ENCODE results near the gene INSIG1. TPM values are rescaled to one million over a fixed set of nuclear protein-coding genes. Genes with fewer than 3 reads are reported as not detected.

Gene INSIG1
- total and polyA plus RNA-seq, 2 of the 4 experiments (the other 2 are of a cell fraction): 19.0 to 26.0 TPM

DNA sequence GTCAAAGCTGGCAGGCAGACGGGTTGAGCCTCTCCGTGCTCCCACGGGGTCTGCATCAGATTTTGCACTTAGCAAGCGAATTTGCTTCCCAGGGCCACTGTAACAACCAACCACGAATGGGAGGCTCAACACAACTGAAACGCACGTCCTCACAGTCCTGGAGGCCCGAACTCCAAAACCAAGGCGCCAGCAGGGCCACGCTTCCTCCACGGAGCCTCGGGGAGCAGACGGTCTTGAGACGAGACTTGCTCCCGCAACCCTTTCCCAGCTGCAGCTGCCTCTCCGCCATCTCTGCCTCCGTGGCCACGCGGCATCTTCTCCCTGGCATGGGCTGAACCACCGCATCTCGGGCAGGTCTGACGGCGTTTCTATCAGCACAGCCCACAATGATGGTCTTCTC is 30.2 kb upstream of the INSIG1 start:
- H2AFZ ChIP-seq (replicated peaks; ENCODE audit: low read length, poor library complexity): no peak overlapping the region
- BruUV-seq (replicated peaks): no TSS peak
- no peaks in the 10 kb centered on the region for H3K79me1 ChIP-seq (ENCODE audit: low read depth in 1 of 2, low read length in 2 of 2)
- H3K27ac ChIP-seq (ENCODE audit: insufficient read depth, low read length): no peak overlapping the region
- no peak overlapping the region for H3K4ac ChIP-seq (ENCODE audit: low read depth, low read length)
- no peak overlapping the region for H4K5ac ChIP-seq (ENCODE audit: low read depth, low read length)
- H2AK9ac ChIP-seq (replicated peaks; ENCODE audit: low read depth, low read length, poor library complexity): no peak overlapping the region
- WGBS, 2 experiments (ENCODE audit: extremely low coverage in 2 of 2, insufficient read length in 1 of 2): 82% methylated on average over 12 of the region's 23 CpGs; no CpG with 5 or more reads in 1 of the 2 experiments
- ChIA-PET POLR2A (ENCODE audit: unreplicated experiment) (no interaction called here), CTCF (no interaction called here)
- intact Hi-C loops (cut with micrococcal nuclease) (no loop called here), dilution Hi-C loops (cut with HindIII; ENCODE audit: low sequenced_read_pairs, unreplicated experiment) (no loop called here), in situ Hi-C loops (cut with MboI; ENCODE audit: low sequenced_read_pairs) (no loop called here)
- no peak overlapping the region for H3K4me2 ChIP-seq (ENCODE audit: low read depth, low read length)
- H2BK120ac ChIP-seq (ENCODE audit: low read depth, low read length): no peak overlapping the region
- DNase-seq (no peak), ATAC-seq (ENCODE audit: low read depth) (no peak)
- H3K36me3 ChIP-seq (ENCODE audit: control insufficient read depth, insufficient read depth, low read length): no peaks in the 10 kb centered on the region
- TF ChIP-seq, protein P1, sequence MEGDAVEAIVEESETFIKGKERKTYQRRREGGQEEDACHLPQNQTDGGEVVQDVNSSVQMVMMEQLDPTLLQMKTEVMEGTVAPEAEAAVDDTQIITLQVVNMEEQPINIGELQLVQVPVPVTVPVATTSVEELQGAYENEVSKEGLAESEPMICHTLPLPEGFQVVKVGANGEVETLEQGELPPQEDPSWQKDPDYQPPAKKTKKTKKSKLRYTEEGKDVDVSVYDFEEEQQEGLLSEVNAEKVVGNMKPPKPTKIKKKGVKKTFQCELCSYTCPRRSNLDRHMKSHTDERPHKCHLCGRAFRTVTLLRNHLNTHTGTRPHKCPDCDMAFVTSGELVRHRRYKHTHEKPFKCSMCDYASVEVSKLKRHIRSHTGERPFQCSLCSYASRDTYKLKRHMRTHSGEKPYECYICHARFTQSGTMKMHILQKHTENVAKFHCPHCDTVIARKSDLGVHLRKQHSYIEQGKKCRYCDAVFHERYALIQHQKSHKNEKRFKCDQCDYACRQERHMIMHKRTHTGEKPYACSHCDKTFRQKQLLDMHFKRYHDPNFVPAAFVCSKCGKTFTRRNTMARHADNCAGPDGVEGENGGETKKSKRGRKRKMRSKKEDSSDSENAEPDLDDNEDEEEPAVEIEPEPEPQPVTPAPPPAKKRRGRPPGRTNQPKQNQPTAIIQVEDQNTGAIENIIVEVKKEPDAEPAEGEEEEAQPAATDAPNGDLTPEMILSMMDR (conservative IDR thresholded peaks at IDR 0.05; ENCODE audit: low read depth, low read length): no peak
- no peak for TF ChIP-seq RCOR1 (IDR thresholded peaks at IDR 0.05; ENCODE audit: insufficient replicate concordance, low read length)
- TF ChIP-seq, protein P2, sequence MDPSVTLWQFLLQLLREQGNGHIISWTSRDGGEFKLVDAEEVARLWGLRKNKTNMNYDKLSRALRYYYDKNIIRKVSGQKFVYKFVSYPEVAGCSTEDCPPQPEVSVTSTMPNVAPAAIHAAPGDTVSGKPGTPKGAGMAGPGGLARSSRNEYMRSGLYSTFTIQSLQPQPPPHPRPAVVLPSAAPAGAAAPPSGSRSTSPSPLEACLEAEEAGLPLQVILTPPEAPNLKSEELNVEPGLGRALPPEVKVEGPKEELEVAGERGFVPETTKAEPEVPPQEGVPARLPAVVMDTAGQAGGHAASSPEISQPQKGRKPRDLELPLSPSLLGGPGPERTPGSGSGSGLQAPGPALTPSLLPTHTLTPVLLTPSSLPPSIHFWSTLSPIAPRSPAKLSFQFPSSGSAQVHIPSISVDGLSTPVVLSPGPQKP (IDR thresholded peaks at IDR 0.05; ENCODE audit: borderline replicate concordance, low read depth, low read length): no peak
- TF ChIP-seq CEBPB (IDR thresholded peaks at IDR 0.05; ENCODE audit: low read depth, low read length): no peak
- TF ChIP-seq BHLHE40 (IDR thresholded peaks at IDR 0.05; ENCODE audit: low read depth, low read length): no peak
- TF ChIP-seq CHD1 (IDR thresholded peaks at IDR 0.05; ENCODE audit: low read depth, low read length): no peak
- TF ChIP-seq RFX5 (IDR thresholded peaks at IDR 0.05; ENCODE audit: low read depth, low read length): no peak
- no peak for TF ChIP-seq MAFK (IDR thresholded peaks at IDR 0.05; ENCODE audit: low read depth, low read length)
- TF ChIP-seq MAZ (IDR thresholded peaks at IDR 0.05; ENCODE audit: borderline replicate concordance, low read depth, low read length): no peak
- TF ChIP-seq SMC3 (IDR thresholded peaks at IDR 0.05; ENCODE audit: low read depth, low read length): no peak
- TF ChIP-seq NFE2L2 (IDR thresholded peaks at IDR 0.05; ENCODE audit: low read depth, low read length): no peak
- TF ChIP-seq FOS (IDR thresholded peaks at IDR 0.05; ENCODE audit: low read depth, low read length): no peak
- no peak for TF ChIP-seq RAD21 (IDR thresholded peaks at IDR 0.05; ENCODE audit: low read length)
- TF ChIP-seq, protein P3, sequence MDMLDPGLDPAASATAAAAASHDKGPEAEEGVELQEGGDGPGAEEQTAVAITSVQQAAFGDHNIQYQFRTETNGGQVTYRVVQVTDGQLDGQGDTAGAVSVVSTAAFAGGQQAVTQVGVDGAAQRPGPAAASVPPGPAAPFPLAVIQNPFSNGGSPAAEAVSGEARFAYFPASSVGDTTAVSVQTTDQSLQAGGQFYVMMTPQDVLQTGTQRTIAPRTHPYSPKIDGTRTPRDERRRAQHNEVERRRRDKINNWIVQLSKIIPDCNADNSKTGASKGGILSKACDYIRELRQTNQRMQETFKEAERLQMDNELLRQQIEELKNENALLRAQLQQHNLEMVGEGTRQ (IDR thresholded peaks at IDR 0.05; ENCODE audit: low read depth, low read length): no peak
- no peak for TF ChIP-seq MXI1 (IDR thresholded peaks at IDR 0.05; ENCODE audit: borderline replicate concordance, low read depth, low read length)
- no peak for TF ChIP-seq POLR2A (IDR thresholded peaks at IDR 0.05; ENCODE audit: low read depth, low read length)
- 0 out of 2 replicates have a peak, but pooled peaks cover 1% of the 10 kb centered on the region for H3K27me3 ChIP-seq (ENCODE audit: control insufficient read depth, insufficient read depth, low read length)
- no peak overlapping the region for H3K18ac ChIP-seq (ENCODE audit: low read depth, low read length)
- H2BK5ac ChIP-seq (ENCODE audit: low read depth, low read length, poor library complexity, severe bottlenecking): no peak overlapping the region
- peaks cover 3% of the 10 kb centered on the region; the same call in 1 of the 2 replicates for H3K9me1 ChIP-seq (ENCODE audit: insufficient read depth, low read length)
- no peak overlapping the region for H3K9ac ChIP-seq (ENCODE audit: low read depth, low read length)
- H3K4me1 ChIP-seq (ENCODE audit: control insufficient read depth, insufficient read depth, low read length): no peaks in the 10 kb centered on the region; the same call in 1 of the 2 replicates
- no peak overlapping the region for H2BK15ac ChIP-seq (ENCODE audit: low read depth, low read length)
- H3K23ac ChIP-seq (ENCODE audit: low read depth, low read length): no peak overlapping the region
- H3K14ac ChIP-seq (replicated peaks; ENCODE audit: low read depth, low read length): no peak overlapping the region
- no peak overlapping the region for H4K8ac ChIP-seq (ENCODE audit: low read depth in 2 of 2, low read length in 2 of 2)
- H4K91ac ChIP-seq (ENCODE audit: insufficient read depth, low read depth, low read length): no peak overlapping the region
- no peak overlapping the region for H2BK20ac ChIP-seq (ENCODE audit: low read depth, low read length)
- no peak overlapping the region for H3K4me3 ChIP-seq (ENCODE audit: insufficient read depth, low read depth, low read length)
- H3K56ac ChIP-seq (ENCODE audit: extremely low read depth, insufficient read depth, low read length): no peak overlapping the region
- no peak overlapping the region for H2AK5ac ChIP-seq (ENCODE audit: low read depth, low read length)
- H3K9me3 ChIP-seq (ENCODE audit: control insufficient read depth, insufficient read depth, low read length): no peaks in the 10 kb centered on the region
- no peaks in the 10 kb centered on the region for H4K20me1 ChIP-seq (ENCODE audit: insufficient read depth, low read length)

All from IMR-90 (cell line).